GM18502 (cell line): ENCODE results near the gene PLXNC1.

Experiments used
- ATAC-seq: cut with Tn5 transposase; IDR thresholded peaks from one replicate; pipeline ENCODE4 v1.9.1; 2021; ENCODE audit warnings: mild to moderate bottlenecking; ENCODE audit not compliant: unreplicated experiment, poor library complexity

The PLXNC1 gene

GRCh38 chr12:94260717-94261116 is 112.3 kb downstream of the PLXNC1 start:
- ATAC-seq: no peak

- no peak for ATAC-seq
These were observed 112.7 kb downstream of the PLXNC1 start for GRCh38 chr12:94261119-94261518.

- ATAC-seq: no peak
These were observed 113.4 kb downstream of the PLXNC1 start for GRCh38 chr12:94261786-94262185.

GRCh38 chr12:94262228-94263010 is 114.0 kb downstream of the PLXNC1 start:
- peak; percentile 64 for ATAC-seq

GRCh38 chr12:94263011-94263811 is 114.8 kb downstream of the PLXNC1 start:
- peak; percentile 55 for ATAC-seq

GRCh38 chr12:94263905-94264561 is 115.7 kb downstream of the PLXNC1 start:
- ATAC-seq: no peak

- no peak for ATAC-seq
These were observed 116.5 kb downstream of the PLXNC1 start for GRCh38 chr12:94264736-94265485.

- no peak for ATAC-seq
These were observed 117.2 kb downstream of the PLXNC1 start for GRCh38 chr12:94265539-94265938.

GRCh38 chr12:94265966-94266745 is 117.8 kb downstream of the PLXNC1 start:
- no peak for ATAC-seq

GRCh38 chr12:94266796-94267536 is 118.6 kb downstream of the PLXNC1 start:
- ATAC-seq: no peak

- no peak for ATAC-seq
These were observed 119.1 kb downstream of the PLXNC1 start for GRCh38 chr12:94267537-94267872.

- ATAC-seq: no peak
These were observed 119.6 kb downstream of the PLXNC1 start for GRCh38 chr12:94267921-94268471.

GRCh38 chr12:94269316-94269999 is 121.1 kb downstream of the PLXNC1 start:
- peak; percentile 54 for ATAC-seq

- ATAC-seq: no peak
These were observed 123.0 kb downstream of the PLXNC1 start for GRCh38 chr12:94271351-94271750.

GRCh38 chr12:94272280-94272679 is 123.9 kb downstream of the PLXNC1 start:
- ATAC-seq: no peak

- no peak for ATAC-seq
These were observed 124.9 kb downstream of the PLXNC1 start for GRCh38 chr12:94273272-94273671.

GRCh38 chr12:94276725-94277124 is 128.3 kb downstream of the PLXNC1 start:
- ATAC-seq: no peak

- no peak for ATAC-seq
These were observed 129.1 kb downstream of the PLXNC1 start for GRCh38 chr12:94277426-94278000.
